ENCODE results near the gene INPP5J. TPM values are rescaled to one million over a fixed set of nuclear protein-coding genes. Genes with fewer than 3 reads are reported as not detected.

The INPP5J gene
- total RNA-seq, 2 experiments from 2014 or later = 0.59 to 0.69 TPM

- H3K27me3 ChIP-seq (ENCODE audit: control insufficient read depth in 1 of 2, insufficient read depth in 2 of 2, low read length in 2 of 2) = peaks cover 0 to 4% of the 10 kb centered on the region in 2 experiments
- Mint-ChIP-seq H3K27ac (no peak overlapping the region), H3K4me1 (ENCODE audit: low read depth) (no peaks in the 10 kb centered on the region), H3K9me3 (peaks cover 2% of the 10 kb centered on the region), H3K4me3 (no peak overlapping the region), H3K27me3 (no peaks in the 10 kb centered on the region), H3K36me3 (ENCODE audit: low read depth) (no peaks in the 10 kb centered on the region)
- peak in 8 of 14 experiments; percentile 6 to 57 (median 24) for DNase-seq
- intact Hi-C loops (cut with DNase I, micrococcal nuclease) = loop anchor here in 1 of 2 experiments (5.0 kb wide), 3 partner anchors 62 to 517 kb away; no protein-coding TSS in a partner anchor
- no peaks in the 10 kb centered on the region for H3K36me3 ChIP-seq (ENCODE audit: insufficient read depth, low read length)
- H3K4me1 ChIP-seq (ENCODE audit: insufficient read depth, low read length) = no peaks in the 10 kb centered on the region
- no peak overlapping the region for H3K27ac ChIP-seq (ENCODE audit: low read depth in 1 of 2, low read length in 2 of 2)
- POLR2A ChIA-PET = interaction anchor here (0.6 kb wide), 1 partner anchor 833 kb away, joined by 4 read pairs; no protein-coding TSS in a partner anchor
- H3K9me3 ChIP-seq (ENCODE audit: control insufficient read depth in 1 of 2, insufficient read depth in 1 of 2, low read length in 2 of 2) = peaks cover 3 to 9% of the 10 kb centered on the region in 2 experiments
- no peak overlapping the region for H3K4me3 ChIP-seq (ENCODE audit: low read length)
- CTCF ChIA-PET = no interaction called here
- TF ChIP-seq CTCF (IDR thresholded peaks at IDR 0.05) = peak; percentile 28
- ATAC-seq (ENCODE audit: poor library complexity) = no peak
These were observed 26.3 kb downstream of the INPP5J start for GRCh38 chr22:31148953-31149627.

- H3K27me3 Mint-ChIP-seq = no peaks in the 10 kb centered on the region
- H3K4me3 Mint-ChIP-seq = no peak overlapping the region
- DNase-seq (peak in 1 of 14 experiments; percentile 2), ATAC-seq (ENCODE audit: poor library complexity) (no peak)
- H3K4me1 ChIP-seq (ENCODE audit: insufficient read depth, low read length) = no peaks in the 10 kb centered on the region
- H3K9me3 ChIP-seq (ENCODE audit: control insufficient read depth in 1 of 2, insufficient read depth in 1 of 2, low read length in 2 of 2) = peaks cover 0 to 9% of the 10 kb centered on the region in 2 experiments
- H3K27ac ChIP-seq (ENCODE audit: low read depth in 1 of 2, low read length in 2 of 2) = no peak overlapping the region
- ChIA-PET POLR2A (no interaction called here), CTCF (no interaction called here)
- no peak overlapping the region for H3K27ac Mint-ChIP-seq
- peaks cover 0 to 4% of the 10 kb centered on the region in 2 experiments for H3K27me3 ChIP-seq (ENCODE audit: control insufficient read depth in 1 of 2, insufficient read depth in 2 of 2, low read length in 2 of 2)
- no peak overlapping the region for H3K4me3 ChIP-seq (ENCODE audit: low read length)
- no peaks in the 10 kb centered on the region for H3K36me3 ChIP-seq (ENCODE audit: insufficient read depth, low read length)
- H3K4me1 Mint-ChIP-seq (ENCODE audit: low read depth) = no peaks in the 10 kb centered on the region
- peaks cover 2% of the 10 kb centered on the region for H3K9me3 Mint-ChIP-seq
- TF ChIP-seq CTCF (IDR thresholded peaks at IDR 0.05) = no peak
- H3K36me3 Mint-ChIP-seq (ENCODE audit: low read depth) = no peaks in the 10 kb centered on the region
- intact Hi-C loops (cut with DNase I, micrococcal nuclease) = loop anchor here in 1 of 2 experiments (10.0 kb wide), 1 partner anchor 206 kb away; no protein-coding TSS in a partner anchor
These were observed 27.8 kb downstream of the INPP5J start for GRCh38 chr22:31150615-31151014.

GRCh38 chr22:31151872-31152271, 29.1 kb downstream of the INPP5J start:
- Mint-ChIP-seq H3K27ac (no peak overlapping the region), H3K4me3 (no peak overlapping the region), H3K36me3 (ENCODE audit: low read depth) (no peaks in the 10 kb centered on the region), H3K27me3 (no peaks in the 10 kb centered on the region), H3K9me3 (peaks cover 2% of the 10 kb centered on the region), H3K4me1 (ENCODE audit: low read depth) (no peaks in the 10 kb centered on the region)
- POLR2A ChIA-PET = no interaction called here
- peaks cover 0 to 4% of the 10 kb centered on the region in 2 experiments for H3K27me3 ChIP-seq (ENCODE audit: control insufficient read depth in 1 of 2, insufficient read depth in 2 of 2, low read length in 2 of 2)
- H3K4me3 ChIP-seq (ENCODE audit: low read length) = no peak overlapping the region
- intact Hi-C loops (cut with DNase I, micrococcal nuclease) = loop anchor here in 1 of 2 experiments (10.0 kb wide), 1 partner anchor 207 kb away; no protein-coding TSS in a partner anchor
- DNase-seq = no peak
- no peak for TF ChIP-seq CTCF (IDR thresholded peaks at IDR 0.05)
- no peak overlapping the region for H3K27ac ChIP-seq (ENCODE audit: low read depth in 1 of 2, low read length in 2 of 2)
- H3K4me1 ChIP-seq (ENCODE audit: insufficient read depth, low read length) = no peaks in the 10 kb centered on the region
- H3K9me3 ChIP-seq (ENCODE audit: control insufficient read depth in 1 of 2, insufficient read depth in 1 of 2, low read length in 2 of 2) = peaks cover 0 to 6% of the 10 kb centered on the region in 2 experiments
- no peak for ATAC-seq (ENCODE audit: poor library complexity)
- CTCF ChIA-PET = no interaction called here
- no peaks in the 10 kb centered on the region for H3K36me3 ChIP-seq (ENCODE audit: insufficient read depth, low read length)

Measured in CD4-positive, alpha-beta T cell (primary cell).